A549 (cell line): ENCODE measurements around the gene DCDC2. TPM values are rescaled to one million over a fixed set of nuclear protein-coding genes. Genes with fewer than 3 reads are reported as not detected.

ENCODE experiments used
- ATAC-seq, 2 experiments: fragments of 200-7000 bp in 1 of 2; fragments of >200 bp in 1 of 2; cut with Nextera tagmentation in 1 of 2; cut with Tn5 transposase in 1 of 2; 3 replicates each; pipeline versions ENCODE4 v1.8.0 to v1.9.1; 2018 to 2020; ENCODE audit warnings: mild to moderate bottlenecking in 1 of 2, moderate library complexity in 1 of 2
- CTCF ChIA-PET: fragments of 300-600 bp; sonication (Branson Sonifier 250); formaldehyde crosslinking; extraction: SDS; loops from one replicate; lab custom pipeline; 2021; ENCODE audit warnings: antibody characterized with exemption, inconsistent platforms; lab: Yijun Ruan, JAX
- POLR2A ChIA-PET: fragments of 350-600 bp; formaldehyde crosslinking; extraction: SDS; loops from one replicate; lab custom pipeline; 2021; ENCODE audit warnings: antibody characterized with exemption, inconsistent platforms; lab: Yijun Ruan, JAX
- DNase-seq, 2 experiments: peaks; one replicate each; pipeline versions ENCODE4 v3.0.0 to v3.0.0-alpha.2; 2011 to 2016; ENCODE audit warnings: low read depth in 1 of 2, low spot score in 1 of 2
- FAIRE-seq: peaks from 2 replicates; lab custom pipeline; 2011; peaks lifted over from hg19 to GRCh38; lab: Jason Lieb, UNC
- H3K27ac ChIP-seq, 2 experiments: fragments of >200 bp; sonication (Bioruptor Twin); formaldehyde crosslinking; 3 replicates each; pipeline ENCODE4 v1.5.1; 2016 to 2017
- H3K4me1 ChIP-seq: fragments of >200 bp; sonication (Bioruptor Twin); formaldehyde crosslinking; 3 replicates; pipeline ENCODE4 v1.6.1; 2016
- H3K4me2 ChIP-seq: fragments of >200 bp; sonication (Bioruptor Twin); formaldehyde crosslinking; 3 replicates; pipeline ENCODE4 v1.6.1; 2016
- H3K4me3 ChIP-seq: fragments of >200 bp; sonication (Bioruptor Twin); formaldehyde crosslinking; 3 replicates; pipeline ENCODE4 v1.5.1; 2016
- H3K9me3 ChIP-seq: fragments of >200 bp; sonication (Bioruptor Twin); formaldehyde crosslinking; 3 replicates; pipeline ENCODE4 v1.6.1; 2016
- BHLHE40 ChIP-seq: IDR thresholded peaks from 2 replicates; pipeline ENCODE4 v1.6.1; 2012; ENCODE audit warnings: low read depth, low read length, inconsistent platforms
- CBX8 ChIP-seq: fragments of 200-600 bp; sonication (generic); IDR thresholded peaks from 2 replicates; pipeline ENCODE4 v1.6.1; 2016
- CHD2 ChIP-seq: fragments of 150-350 bp; IDR thresholded peaks from 2 replicates; pipeline ENCODE4 v1.6.1; 2014; ENCODE audit warnings: low read length; ENCODE audit not compliant: partially characterized antibody
- EHMT2 ChIP-seq: fragments of 200-600 bp; sonication (generic); IDR thresholded peaks from 2 replicates; pipeline ENCODE4 v1.6.1; 2016; ENCODE audit warnings: antibody characterized with exemption, low read depth, mild to moderate bottlenecking, moderate library complexity
- ELK1 ChIP-seq: fragments of 150-350 bp; IDR thresholded peaks from 2 replicates; pipeline ENCODE4 v1.6.1; 2014; ENCODE audit warnings: low read depth, mild to moderate bottlenecking, low read length
- ESRRA ChIP-seq: fragments of 150-350 bp; IDR thresholded peaks from 2 replicates; pipeline ENCODE4 v1.6.1; 2014; ENCODE audit warnings: mild to moderate bottlenecking, low read length, borderline replicate concordance
- FOSB ChIP-seq: fragments of 250-450 bp; sonication (Bioruptor Pico); IDR thresholded peaks from 2 replicates; pipeline ENCODE4 v1.5.0; 2020; ENCODE audit warnings: mild to moderate bottlenecking, moderate library complexity
- FOSL2 ChIP-seq, 2 experiments: fragments of 450-650 bp in 1 of 2; fragments of >200 bp in 1 of 2; sonication (Bioruptor Twin) in 1 of 2; formaldehyde crosslinking; IDR thresholded peaks; 2 replicates each; pipeline versions ENCODE4 v1.5.0 to v1.6.1; 2016 to 2020; ENCODE audit warnings: mild to moderate bottlenecking in 1 of 2, moderate library complexity in 1 of 2
- FOXS1 ChIP-seq: fragments of 250-450 bp; sonication (Bioruptor Pico); IDR thresholded peaks from 2 replicates; pipeline ENCODE4 v1.5.0; 2020; ENCODE audit warnings: mild to moderate bottlenecking, moderate library complexity
- GATA3 ChIP-seq: IDR thresholded peaks from 2 replicates; pipeline ENCODE4 v1.6.1; 2012; ENCODE audit warnings: borderline replicate concordance
- HDAC2 ChIP-seq: fragments of 200-600 bp; sonication (generic); IDR thresholded peaks from 2 replicates; pipeline ENCODE4 v1.6.1; 2016
- HEYL ChIP-seq: fragments of 250-450 bp; sonication (Bioruptor Pico); IDR thresholded peaks from 2 replicates; pipeline ENCODE4 v1.8.0; 2021; ENCODE audit warnings: mild to moderate bottlenecking, moderate library complexity
- HOXA7 ChIP-seq: fragments of 250-450 bp; sonication (Bioruptor Pico); IDR thresholded peaks from 2 replicates; pipeline ENCODE4 v1.5.0; 2020; ENCODE audit warnings: mild to moderate bottlenecking, moderate library complexity
- JUN ChIP-seq, 2 experiments: fragments of >200 bp; sonication (Bioruptor Twin); formaldehyde crosslinking; IDR thresholded peaks; 2 replicates in 1 of 2; 3 replicates in 1 of 2; pipeline ENCODE4 v1.6.1; 2016 to 2017
- JUNB ChIP-seq: fragments of >200 bp; sonication (Bioruptor Twin); formaldehyde crosslinking; IDR thresholded peaks from 2 replicates; pipeline ENCODE4 v1.6.1; 2016
- KDM1A ChIP-seq: fragments of 200-600 bp; sonication (generic); IDR thresholded peaks from 2 replicates; pipeline ENCODE4 v1.6.1; 2016; ENCODE audit warnings: low read depth, mild to moderate bottlenecking
- KDM5A ChIP-seq: fragments of 200-600 bp; sonication (generic); IDR thresholded peaks from 2 replicates; pipeline ENCODE4 v1.6.1; 2016; ENCODE audit warnings: antibody characterized with exemption, mild to moderate bottlenecking
- MAFK ChIP-seq: fragments of 450-650 bp; IDR thresholded peaks from 2 replicates; pipeline ENCODE4 v1.6.1; 2014; ENCODE audit not compliant: partially characterized antibody
- NPAS2 ChIP-seq: fragments of 250-450 bp; sonication (Bioruptor Pico); IDR thresholded peaks from 2 replicates; pipeline ENCODE4 v1.8.0; 2022; ENCODE audit warnings: mild to moderate bottlenecking, moderate library complexity, borderline replicate concordance
- NR3C1 ChIP-seq: fragments of >200 bp; sonication (Bioruptor Twin); formaldehyde crosslinking; IDR thresholded peaks from 3 replicates; pipeline ENCODE4 v1.6.1; 2017
- POLR2A ChIP-seq: IDR thresholded peaks from 2 replicates; pipeline ENCODE4 v1.6.1; 2012; ENCODE audit warnings: mild to moderate bottlenecking, low read length
- POLR2AphosphoS2 ChIP-seq: conservative IDR thresholded peaks from 2 replicates; pipeline ENCODE4 v1.6.1; 2012; ENCODE audit warnings: low read length, improper control_type of control experiment, inconsistent platforms
- RARB ChIP-seq: fragments of 250-450 bp; sonication (Bioruptor Pico); IDR thresholded peaks from 2 replicates; pipeline ENCODE4 v1.8.0; 2021; ENCODE audit warnings: mild to moderate bottlenecking, moderate library complexity
- RFX5 ChIP-seq: fragments of 450-650 bp; IDR thresholded peaks from 2 replicates; pipeline ENCODE4 v1.7.1; 2014; ENCODE audit warnings: antibody characterized with exemption, mild to moderate bottlenecking, moderate library complexity
- RNF2 ChIP-seq: fragments of 200-600 bp; sonication (generic); IDR thresholded peaks from 2 replicates; pipeline ENCODE4 v1.6.1; 2016; ENCODE audit warnings: low read depth, mild to moderate bottlenecking, antibody characterized with exemption, moderate library complexity, borderline replicate concordance
- SREBF2 ChIP-seq: fragments of 450-650 bp; IDR thresholded peaks from 2 replicates; pipeline ENCODE4 v1.6.1; 2014; ENCODE audit warnings: mild to moderate bottlenecking, moderate library complexity
- TFCP2L1 ChIP-seq: fragments of 250-450 bp; sonication (Bioruptor Pico); IDR thresholded peaks from 2 replicates; pipeline ENCODE4 v1.5.0; 2021; ENCODE audit warnings: mild to moderate bottlenecking
- ZFP36 ChIP-seq: fragments of 450-650 bp; IDR thresholded peaks from 2 replicates; pipeline ENCODE4 v1.6.1; 2014; ENCODE audit warnings: borderline replicate concordance; ENCODE audit not compliant: partially characterized antibody
- ZNF302 ChIP-seq: fragments of 250-450 bp; sonication (Bioruptor Pico); IDR thresholded peaks from 2 replicates; pipeline ENCODE4 v1.9.0; 2021; ENCODE audit warnings: inconsistent platforms, mild to moderate bottlenecking, moderate library complexity
- WGBS: methylation state at CpG from one replicate; pipeline ENCODE4 v1.1.6; 2017; ENCODE audit errors: missing lambda C conversion rate; 5-methylcytosine and 5-hydroxymethylcytosine counted together
- polyA plus RNA-seq, 4 experiments: library from polyadenylated mRNA; depleted of rRNA in 3 of 4; stranded (reverse); fragments of >200 nt; fragmentation: RNase III in 1 of 4; extraction: RNeasy Plus Mini Kit Qiagen cat#74134 plus additional on column Dnase treatment in 1 of 4; gene quantifications; 2 replicates in 3 of 4; 3 replicates in 1 of 4; pipeline ENCODE4 v1.2.3, GENCODE V29; 2011 to 2017
- TF ChIP-seq, protein P1 (sequence below): fragments of 250-450 bp; sonication (Bioruptor Pico); IDR thresholded peaks from 2 replicates; pipeline ENCODE4 v1.5.0; 2021; ENCODE audit warnings: mild to moderate bottlenecking, moderate library complexity, borderline replicate concordance

Gene DCDC2
- polyA plus RNA-seq, 2 of the 4 experiments (the other 2 are of a cell fraction): 9.1 to 9.4 TPM

GRCh38 chr6:24140591-24140990 is 217.3 kb downstream of the DCDC2 start:
- TF ChIP-seq RNF2 (no peak), POLR2A (no peak), EHMT2 (no peak), FOXS1 (CRISPR knock-in tag) (no peak), MAFK (no peak), TFCP2L1 (no peak), KDM5A (no peak), CBX8 (no peak), GATA3 (no peak), ZFP36 (no peak), RFX5 (no peak), ZNF302 (CRISPR knock-in tag) (no peak), FOSB (no peak), CHD2 (no peak), NPAS2 (CRISPR knock-in tag) (no peak), SREBF2 (no peak), FOSL2 (IDR thresholded peaks at IDR 0.05) (no peak), FOSL2 (CRISPR knock-in tag; IDR thresholded peaks at IDR 0.05) (no peak), HOXA7 (CRISPR knock-in tag) (no peak), HDAC2 (no peak)
- TF ChIP-seq, protein P1, sequence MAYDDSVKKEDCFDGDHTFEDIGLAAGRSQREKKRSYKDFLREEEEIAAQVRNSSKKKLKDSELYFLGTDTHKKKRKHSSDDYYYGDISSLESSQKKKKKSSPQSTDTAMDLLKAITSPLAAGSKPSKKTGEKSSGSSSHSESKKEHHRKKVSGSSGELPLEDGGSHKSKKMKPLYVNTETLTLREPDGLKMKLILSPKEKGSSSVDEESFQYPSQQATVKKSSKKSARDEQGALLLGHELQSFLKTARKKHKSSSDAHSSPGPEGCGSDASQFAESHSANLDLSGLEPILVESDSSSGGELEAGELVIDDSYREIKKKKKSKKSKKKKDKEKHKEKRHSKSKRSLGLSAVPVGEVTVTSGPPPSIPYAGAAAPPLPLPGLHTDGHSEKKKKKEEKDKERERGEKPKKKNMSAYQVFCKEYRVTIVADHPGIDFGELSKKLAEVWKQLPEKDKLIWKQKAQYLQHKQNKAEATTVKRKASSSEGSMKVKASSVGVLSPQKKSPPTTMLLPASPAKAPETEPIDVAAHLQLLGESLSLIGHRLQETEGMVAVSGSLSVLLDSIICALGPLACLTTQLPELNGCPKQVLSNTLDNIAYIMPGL (CRISPR knock-in tag): no peak
- TF ChIP-seq, all 56 proteins: peak for 0
- no peak for FAIRE-seq
- no peak overlapping the region for H3K4me2 ChIP-seq
- H3K9me3 ChIP-seq: no peaks in the 10 kb centered on the region
- no peak for ATAC-seq
- no peak for DNase-seq
- H3K27ac ChIP-seq: no peak overlapping the region
- CTCF ChIA-PET: no interaction called here
- H3K4me1 ChIP-seq: no peaks in the 10 kb centered on the region
- 79% methylated on average over 9 of the region's 13 CpGs for WGBS
- no peak overlapping the region for H3K4me3 ChIP-seq
- POLR2A ChIA-PET: no interaction called here

- CTCF ChIA-PET: no interaction called here
- no peak overlapping the region for H3K4me2 ChIP-seq
- TF ChIP-seq NR3C1 (no peak), KDM1A (no peak), ESRRA (no peak), SREBF2 (no peak), HEYL (CRISPR knock-in tag) (no peak), POLR2AphosphoS2 (no peak), JUN (IDR thresholded peaks at IDR 0.05) (no peak), POLR2A (no peak), RARB (CRISPR knock-in tag) (no peak), BHLHE40 (no peak), ELK1 (no peak), JUNB (no peak)
- TF ChIP-seq, all 56 proteins: peak for 0
- DNase-seq (no peak), ATAC-seq (no peak), FAIRE-seq (no peak)
- no peak overlapping the region for H3K4me3 ChIP-seq
- no peaks in the 10 kb centered on the region for H3K9me3 ChIP-seq
- no peaks in the 10 kb centered on the region for H3K4me1 ChIP-seq
- H3K27ac ChIP-seq: no peak overlapping the region
- 23% methylated on average over 2 of the region's 2 CpGs for WGBS
- POLR2A ChIA-PET: no interaction called here
These were observed 218.2 kb downstream of the DCDC2 start for GRCh38 chr6:24139639-24140038.
